Prostate gland (tissue), 2 donors: ENCODE data around the gene TRIM10.

ENCODE experiments used
- POLR2A ChIP-seq: fragments of 450-650 bp; IDR thresholded peaks from one replicate; pipeline ENCODE4 v1.6.1; 2016; ENCODE audit warnings: antibody characterized with exemption, mild to moderate bottlenecking
- POLR2AphosphoS5 ChIP-seq: sonication (generic); formaldehyde crosslinking; IDR thresholded peaks from one replicate; pipeline ENCODE4 v1.6.1; 2017; ENCODE audit warnings: antibody characterized with exemption
- TF ChIP-seq, protein P1 (sequence below), 4 experiments: fragments of 200-600 bp in 2 of 4; fragments of 450-650 bp in 2 of 4; sonication (generic) in 2 of 4; IDR thresholded peaks; 1 replicate in 3 of 4; 2 replicates in 1 of 4; pipeline ENCODE4 v1.5.1; 2016 to 2019; ENCODE audit warnings: antibody characterized with exemption in 4 of 4, mild to moderate bottlenecking in 2 of 4, moderate library complexity in 2 of 4

DNA sequence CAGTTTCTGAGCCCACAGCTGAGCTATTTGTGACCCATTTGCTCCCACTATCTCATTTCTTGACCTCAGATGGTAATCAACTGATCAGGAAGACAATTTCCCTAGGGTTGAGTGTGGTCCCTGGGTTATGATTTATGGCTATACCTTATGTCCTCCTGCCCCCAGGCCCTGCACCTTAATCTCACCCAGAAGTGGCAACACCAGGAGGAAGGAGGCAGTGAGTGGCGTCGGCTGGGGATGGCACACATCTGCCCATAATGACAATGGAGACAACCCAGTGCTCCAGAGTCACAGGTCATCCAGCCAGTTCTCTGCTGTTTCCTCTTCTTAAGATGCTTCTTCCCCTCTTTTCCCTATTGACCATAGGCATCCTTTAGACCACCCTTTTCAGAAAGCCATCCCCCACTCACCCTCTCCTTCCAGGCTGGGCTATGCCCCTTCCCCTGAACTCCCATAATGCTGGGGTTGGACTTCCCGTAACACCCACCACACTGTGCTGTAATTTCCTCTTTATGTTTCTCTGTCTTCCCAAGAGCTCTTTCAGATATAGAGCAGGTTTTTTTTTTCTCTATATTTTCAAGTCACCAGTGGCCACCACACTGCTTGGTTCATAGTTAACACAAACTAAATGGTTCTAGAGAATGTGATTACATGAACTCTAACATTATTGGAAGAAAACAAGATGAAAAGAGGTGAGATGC is 8.0 kb downstream of the TRIM10 start:
- TF ChIP-seq, protein P1, sequence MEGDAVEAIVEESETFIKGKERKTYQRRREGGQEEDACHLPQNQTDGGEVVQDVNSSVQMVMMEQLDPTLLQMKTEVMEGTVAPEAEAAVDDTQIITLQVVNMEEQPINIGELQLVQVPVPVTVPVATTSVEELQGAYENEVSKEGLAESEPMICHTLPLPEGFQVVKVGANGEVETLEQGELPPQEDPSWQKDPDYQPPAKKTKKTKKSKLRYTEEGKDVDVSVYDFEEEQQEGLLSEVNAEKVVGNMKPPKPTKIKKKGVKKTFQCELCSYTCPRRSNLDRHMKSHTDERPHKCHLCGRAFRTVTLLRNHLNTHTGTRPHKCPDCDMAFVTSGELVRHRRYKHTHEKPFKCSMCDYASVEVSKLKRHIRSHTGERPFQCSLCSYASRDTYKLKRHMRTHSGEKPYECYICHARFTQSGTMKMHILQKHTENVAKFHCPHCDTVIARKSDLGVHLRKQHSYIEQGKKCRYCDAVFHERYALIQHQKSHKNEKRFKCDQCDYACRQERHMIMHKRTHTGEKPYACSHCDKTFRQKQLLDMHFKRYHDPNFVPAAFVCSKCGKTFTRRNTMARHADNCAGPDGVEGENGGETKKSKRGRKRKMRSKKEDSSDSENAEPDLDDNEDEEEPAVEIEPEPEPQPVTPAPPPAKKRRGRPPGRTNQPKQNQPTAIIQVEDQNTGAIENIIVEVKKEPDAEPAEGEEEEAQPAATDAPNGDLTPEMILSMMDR (IDR thresholded peaks at IDR 0.05): no peak
- TF ChIP-seq POLR2AphosphoS5 (no peak), POLR2A (no peak)
